HepG2 (cell line): Measurements from ENCODE around the gene MAP1LC3B. TPM values are rescaled to one million over a fixed set of nuclear protein-coding genes. Genes with fewer than 3 reads are reported as not detected.

Experiments used
- ATAC-seq: fragments of 200-7000 bp; cut with Tn5 transposase; 3 replicates; pipeline ENCODE4 v1.9.1; 2020; ENCODE audit warnings: mild to moderate bottlenecking, moderate library complexity
- BruUV-seq: library from RNA; stranded (reverse); fragments of 400-500 nt; replicated peaks from 2 replicates; lab custom pipeline; 2021; lab: Mats Ljungman, UMichigan
- CTCF ChIA-PET: fragments of 300-600 bp; formaldehyde crosslinking; extraction: SDS; loops from one replicate; lab custom pipeline; 2021; ENCODE audit warnings: low total read pairs, inconsistent platforms, low intra/inter-chr PET ratio; lab: Yijun Ruan, JAX
- POLR2A ChIA-PET: fragments of 350-600 bp; sonication (Branson Sonifier 250); formaldehyde crosslinking; loops from one replicate; lab custom pipeline; 2020; ENCODE audit warnings: antibody characterized with exemption, inconsistent platforms; lab: Yijun Ruan, JAX
- DNase-seq: peaks from one replicate; pipeline ENCODE4 v3.0.0-alpha.2; 2015; ENCODE audit warnings: low spot score
- FAIRE-seq: peaks from 3 replicates; lab custom pipeline; 2011; peaks lifted over from hg19 to GRCh38; lab: Jason Lieb, UNC
- H2AFZ ChIP-seq: one replicate; pipeline ENCODE4 v1.6.1; 2011; ENCODE audit warnings: low read length, inconsistent platforms
- H3K27ac ChIP-seq: fragments of 300-600 bp; 3 replicates; pipeline ENCODE4 v1.8.0; 2011; ENCODE audit warnings: mixed run types, mild to moderate bottlenecking, mixed read lengths, low read length, inconsistent platforms; ENCODE audit not compliant: insufficient read depth; ENCODE audit errors: extremely low read length
- H3K27me3 ChIP-seq, 2 experiments: fragments of 200-600 bp in 1 of 2; 2 replicates in 1 of 2; 3 replicates in 1 of 2; pipeline versions ENCODE4 v1.6.0 to v1.8.0; 2011; ENCODE audit warnings: low read length in 2 of 2, mild to moderate bottlenecking in 2 of 2, moderate library complexity in 2 of 2, inconsistent platforms in 1 of 2; ENCODE audit not compliant: insufficient read depth in 2 of 2, control insufficient read depth in 1 of 2
- H3K36me3 ChIP-seq, 2 experiments: fragments of 200-600 bp in 1 of 2; replicated peaks in 1 of 2; 2 replicates in 1 of 2; 3 replicates in 1 of 2; pipeline versions ENCODE4 v1.5.1 to v1.8.0; 2011; ENCODE audit warnings: low read length in 2 of 2, inconsistent platforms in 1 of 2; ENCODE audit not compliant: insufficient read depth in 2 of 2, control insufficient read depth in 1 of 2
- H3K4me1 ChIP-seq: 2 replicates; pipeline ENCODE4 v1.5.1; 2012; ENCODE audit warnings: low read length, inconsistent platforms; ENCODE audit not compliant: insufficient read depth
- H3K4me2 ChIP-seq: 2 replicates; pipeline ENCODE4 v1.6.0; 2011; ENCODE audit warnings: low read depth, low read length, inconsistent platforms
- H3K4me3 ChIP-seq, 3 experiments: fragments of 200-600 bp in 1 of 3; sonication (generic), shearing (Covaris generic) in 1 of 3; replicated peaks in 1 of 3; 2 replicates each; pipeline ENCODE4 v1.5.1; 2011 to 2016; ENCODE audit warnings: low read length in 3 of 3, inconsistent platforms in 2 of 3, low read depth in 2 of 3, mild to moderate bottlenecking in 2 of 3, control low read depth in 1 of 3, mixed read lengths in 1 of 3; ENCODE audit not compliant: insufficient read depth in 1 of 3
- H3K79me2 ChIP-seq: one replicate; pipeline ENCODE4 v1.6.1; 2011; ENCODE audit warnings: low read length, inconsistent platforms; ENCODE audit not compliant: insufficient read depth
- H3K9ac ChIP-seq: 2 replicates; pipeline ENCODE4 v1.6.0; 2011; ENCODE audit warnings: mild to moderate bottlenecking, low read depth, low read length, inconsistent platforms; ENCODE audit not compliant: insufficient read depth
- H3K9me3 ChIP-seq: 2 replicates; pipeline ENCODE4 v1.5.1; 2012; ENCODE audit warnings: mild to moderate bottlenecking, low read length
- H4K20me1 ChIP-seq: 2 replicates; pipeline ENCODE4 v1.6.0; 2011; ENCODE audit warnings: inconsistent platforms, mild to moderate bottlenecking, low read length, moderate library complexity; ENCODE audit not compliant: insufficient read depth
- KDM5A ChIP-seq: fragments of 200-600 bp; sonication (generic); IDR thresholded peaks from 2 replicates; pipeline ENCODE4 v1.7.0; 2018; ENCODE audit warnings: antibody characterized with exemption, mild to moderate bottlenecking, low read length, borderline replicate concordance
- U2AF2 ChIP-seq: fragments of 200-400 bp; formaldehyde crosslinking; IDR thresholded peaks from 2 replicates; pipeline ENCODE4 v1.6.1; 2017; ENCODE audit warnings: low read depth, mild to moderate bottlenecking, low read length
- ZNF331 ChIP-seq: sonication (generic); formaldehyde crosslinking; IDR thresholded peaks from 2 replicates; pipeline ENCODE4 v1.4.0; 2020; ENCODE audit warnings: missing genetic modification reagents
- WGBS: methylation state at CpG from one replicate; pipeline ENCODE4 v1.1.6; 2017; ENCODE audit warnings: low lambda C conversion rate; 5-methylcytosine and 5-hydroxymethylcytosine counted together
- in situ Hi-C: cut with HindIII; loops from 2 replicates; pipeline ENCODE4 v1.10.0; 2017; ENCODE audit warnings: low pct_unique_long_range_greater_than_20kb; ENCODE audit not compliant: extremely low pct_ligation_motif_present
- intact Hi-C: fragments of 100-400 bp; cut with micrococcal nuclease; formaldehyde crosslinking; loops from one replicate; pipeline ENCODE4 v1.10.0; 2022; ENCODE audit not compliant: unreplicated experiment
- polyA plus RNA-seq, 8 experiments: library from polyadenylated mRNA; depleted of rRNA in 3 of 8; stranded (reverse) in 7 of 8; unstranded in 1 of 8; fragments of >200 nt; fragmentation: Illumina TruSeq in 4 of 8; extraction: Trizol in 4 of 8; gene quantifications; 2 replicates each; pipeline versions ENCODE4 v1.2.1 to v1.2.3, GENCODE V29; 2011 to 2016; ENCODE audit warnings: low read depth in 4 of 8, missing spikeins in 1 of 8, mixed read lengths in 1 of 8; ENCODE audit not compliant: insufficient read depth in 1 of 8
- total RNA-seq, 5 experiments: library from RNA; depleted of rRNA; stranded (reverse); fragments of >200 nt; fragmentation: Illumina TruSeq; extraction: Trizol; gene quantifications; 2 replicates each; pipeline ENCODE4 v1.2.3, GENCODE V29; 2016; ENCODE audit warnings: low read depth in 1 of 5
- TF ChIP-seq, protein P1 (sequence below): sonication (generic); formaldehyde crosslinking; IDR thresholded peaks from 2 replicates; pipeline ENCODE4 v1.5.0; 2020; ENCODE audit warnings: missing genetic modification reagents, mild to moderate bottlenecking, borderline replicate concordance
- TF ChIP-seq, protein P2 (sequence below): sonication (generic); formaldehyde crosslinking; IDR thresholded peaks from 2 replicates; pipeline ENCODE4 v1.4.0; 2020; ENCODE audit warnings: missing genetic modification reagents

The MAP1LC3B gene
- total and polyA plus RNA-seq, 2 of the 13 experiments (the other 11 are each of a cell fraction or from before 2014, with no cell fraction given) = 15.7 to 37.4 TPM

DNA sequence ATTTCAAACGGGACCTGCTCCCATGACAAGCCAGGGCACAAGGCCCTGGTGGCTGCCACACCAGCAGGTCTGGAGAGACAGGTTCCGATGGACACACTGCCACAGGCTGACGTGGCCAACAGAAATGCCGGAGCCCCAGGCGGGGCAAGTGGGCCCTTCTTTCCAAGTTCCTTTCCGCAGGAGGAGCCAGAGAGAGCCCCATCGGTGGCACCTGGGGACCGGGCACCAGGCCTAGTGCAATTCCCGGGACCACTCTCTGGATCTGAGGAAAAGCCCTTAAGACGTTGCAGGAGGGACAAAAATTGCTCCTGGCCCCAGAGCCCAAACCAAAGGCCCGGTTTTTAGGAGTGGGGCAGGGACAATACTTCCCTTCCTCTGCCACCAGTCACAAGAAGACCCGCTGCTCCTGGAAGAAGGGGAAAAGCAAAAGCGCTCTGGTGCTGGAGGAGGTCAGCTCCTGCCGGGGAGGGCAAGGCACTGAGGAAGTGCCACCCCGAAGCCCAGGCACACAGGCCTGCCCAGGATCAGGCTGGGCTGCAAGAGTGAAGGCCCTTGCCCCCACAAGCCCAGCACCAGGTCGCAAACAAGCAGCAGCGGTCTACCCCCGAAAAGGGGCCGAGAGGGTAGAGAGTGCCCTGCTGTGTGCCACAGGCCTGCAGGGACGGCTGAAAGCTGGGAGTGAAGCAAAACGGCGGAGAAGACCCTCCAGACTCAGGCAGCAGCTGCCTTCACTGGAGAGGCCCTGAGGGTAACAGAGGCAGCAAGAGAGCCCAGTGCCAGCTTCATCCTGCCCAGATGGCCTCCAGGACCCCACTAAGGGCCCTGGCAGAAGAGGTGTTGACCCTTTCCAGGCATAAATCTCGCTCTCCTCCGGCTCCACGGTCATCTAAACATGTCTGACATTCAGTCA is 29.1 kb downstream of the MAP1LC3B start:
- TF ChIP-seq ZNF331 (CRISPR knock-in tag) = no peak
- TF ChIP-seq, protein P1, sequence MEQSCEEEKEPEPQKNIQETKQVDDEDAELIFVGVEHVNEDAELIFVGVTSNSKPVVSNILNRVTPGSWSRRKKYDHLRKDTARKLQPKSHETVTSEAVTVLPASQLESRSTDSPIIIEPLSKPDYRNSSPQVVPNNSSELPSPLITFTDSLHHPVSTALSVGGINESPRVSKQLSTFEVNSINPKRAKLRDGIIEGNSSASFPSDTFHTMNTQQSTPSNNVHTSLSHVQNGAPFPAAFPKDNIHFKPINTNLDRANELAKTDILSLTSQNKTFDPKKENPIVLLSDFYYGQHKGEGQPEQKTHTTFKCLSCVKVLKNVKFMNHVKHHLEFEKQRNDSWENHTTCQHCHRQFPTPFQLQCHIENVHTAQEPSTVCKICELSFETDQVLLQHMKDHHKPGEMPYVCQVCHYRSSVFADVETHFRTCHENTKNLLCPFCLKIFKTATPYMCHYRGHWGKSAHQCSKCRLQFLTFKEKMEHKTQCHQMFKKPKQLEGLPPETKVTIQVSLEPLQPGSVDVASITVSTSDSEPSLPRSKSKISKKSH (CRISPR knock-in tag) = 0 out of 2 replicates have a peak, but pooled peaks have one; percentile 24
- TF ChIP-seq, all 625 proteins: peak for 1
- ChIA-PET CTCF (no interaction called here), POLR2A (interaction anchor here (1.1 kb wide), 1 partner anchor 104 kb away, joined by 3 read pairs; the partner anchor contains the start of gene C16orf95)
- Histone ChIP-seq H3K9ac (no peak overlapping the region), H3K79me2 (peaks cover 2% of the 10 kb centered on the region), H3K4me2 (no peak overlapping the region), H4K20me1 (no peaks in the 10 kb centered on the region; the same call in none of the 2 replicates), H3K4me1 (no peaks in the 10 kb centered on the region), H3K36me3 (peaks cover 43 to 83% of the 10 kb centered on the region in 2 experiments), H3K27ac (no peak overlapping the region), H2AFZ (no peak overlapping the region), H3K9me3 (no peaks in the 10 kb centered on the region), H3K27me3 (no peaks in the 10 kb centered on the region), H3K4me3 (no peak overlapping the region)
- WGBS = 96% methylated on average over 23 of the region's 25 CpGs
- DNase-seq = no peak
- no peak for ATAC-seq
- BruUV-seq = no TSS peak
- in situ Hi-C loops = no loop called here
- no peak for FAIRE-seq
- intact Hi-C loops = no loop called here

DNA sequence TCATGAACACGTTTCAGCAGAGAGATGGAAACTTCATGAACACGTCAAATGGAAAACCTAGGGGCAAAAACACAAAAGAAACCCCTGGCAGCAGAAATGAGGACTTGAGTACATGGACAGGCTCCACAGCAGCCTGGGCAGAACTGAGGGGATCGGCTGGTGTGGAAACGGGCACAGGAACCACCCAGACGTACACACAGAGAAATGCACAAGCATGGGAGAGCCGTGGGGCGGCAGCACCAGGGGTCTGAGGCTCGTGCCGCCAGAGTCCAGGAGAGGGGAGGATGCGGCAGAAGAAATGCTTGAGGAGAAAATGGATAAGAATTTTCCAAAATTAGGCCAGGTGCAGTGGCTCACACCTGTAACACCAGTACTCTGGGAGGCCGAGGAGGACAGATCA is 30.0 kb downstream of the MAP1LC3B start:
- H3K4me1 ChIP-seq = no peaks in the 10 kb centered on the region
- TF ChIP-seq KDM5A = no peak
- TF ChIP-seq, protein P2, sequence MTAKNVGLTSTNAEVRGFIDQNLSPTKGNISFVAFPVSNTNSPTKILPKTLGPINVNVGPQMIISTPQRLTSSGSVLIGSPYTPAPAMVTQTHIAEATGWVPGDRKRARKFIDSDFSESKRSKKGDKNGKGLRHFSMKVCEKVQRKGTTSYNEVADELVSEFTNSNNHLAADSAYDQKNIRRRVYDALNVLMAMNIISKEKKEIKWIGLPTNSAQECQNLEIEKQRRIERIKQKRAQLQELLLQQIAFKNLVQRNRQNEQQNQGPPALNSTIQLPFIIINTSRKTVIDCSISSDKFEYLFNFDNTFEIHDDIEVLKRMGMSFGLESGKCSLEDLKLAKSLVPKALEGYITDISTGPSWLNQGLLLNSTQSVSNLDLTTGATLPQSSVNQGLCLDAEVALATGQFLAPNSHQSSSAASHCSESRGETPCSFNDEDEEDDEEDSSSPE (CRISPR knock-in tag) = no peak
- no peak for TF ChIP-seq U2AF2
- TF ChIP-seq, all 625 proteins: peak for 0
- Histone ChIP-seq H3K27me3 (no peaks in the 10 kb centered on the region), H3K4me3 (no peak overlapping the region), H2AFZ (no peak overlapping the region), H3K36me3 (peaks cover 38 to 82% of the 10 kb centered on the region in 2 experiments), H4K20me1 (no peaks in the 10 kb centered on the region; the same call in none of the 2 replicates), H3K9ac (no peak overlapping the region), H3K79me2 (peaks cover 5% of the 10 kb centered on the region), H3K4me2 (no peak overlapping the region), H3K9me3 (no peaks in the 10 kb centered on the region), H3K27ac (no peak overlapping the region)
- ATAC-seq (no peak), DNase-seq (no peak), FAIRE-seq (no peak)
- ChIA-PET POLR2A (no interaction called here), CTCF (no interaction called here)
- intact Hi-C loops = no loop called here
- 97% methylated on average over 11 of the region's 11 CpGs for WGBS
- no TSS peak for BruUV-seq
- in situ Hi-C loops = no loop called here
